Smooth muscle cell (in vitro differentiated cells): Measurements from ENCODE around the gene MC3R. TPM values are rescaled to one million over a fixed set of nuclear protein-coding genes. Genes with fewer than 3 reads are reported as not detected.

ENCODE experiments used
- DNase-seq: peaks from one replicate; lab custom pipeline; 2025; ENCODE audit not compliant: unreplicated experiment; lab: John Stamatoyannopoulos, UW
- H2AFZ ChIP-seq: fragments of 200-600 bp; sonication (generic); 2 replicates; pipeline ENCODE4 v1.6.0; 2016; ENCODE audit warnings: antibody characterized with exemption, low read depth, mild to moderate bottlenecking
- H3F3A ChIP-seq: fragments of 200-600 bp; sonication (generic); 2 replicates; pipeline ENCODE4 v1.6.0; 2017; ENCODE audit warnings: antibody characterized with exemption, low read depth
- H3K27ac ChIP-seq: fragments of 200-600 bp; sonication (generic); 2 replicates; pipeline ENCODE4 v1.5.1; 2016; ENCODE audit warnings: low read depth, mild to moderate bottlenecking
- H3K27me3 ChIP-seq: fragments of 200-600 bp; sonication (generic); 2 replicates; pipeline ENCODE4 v1.6.1; 2016; ENCODE audit warnings: low read depth, mild to moderate bottlenecking
- H3K36me3 ChIP-seq: fragments of 200-600 bp; sonication (generic); 2 replicates; pipeline ENCODE4 v1.5.1; 2016; ENCODE audit warnings: low read depth
- H3K4me1 ChIP-seq: fragments of 200-600 bp; sonication (generic); 2 replicates; pipeline ENCODE4 v1.5.1; 2016; ENCODE audit warnings: low read depth
- H3K4me2 ChIP-seq: fragments of 200-600 bp; sonication (generic); 2 replicates; pipeline ENCODE4 v1.6.0; 2016; ENCODE audit warnings: mild to moderate bottlenecking
- H3K4me3 ChIP-seq: fragments of 200-600 bp; sonication (generic); 2 replicates; pipeline ENCODE4 v1.5.1; 2016; ENCODE audit warnings: mild to moderate bottlenecking
- H3K79me2 ChIP-seq: fragments of 200-600 bp; sonication (generic); 2 replicates; pipeline ENCODE4 v1.6.0; 2016; ENCODE audit warnings: low read depth, mild to moderate bottlenecking
- H3K9ac ChIP-seq: fragments of 200-600 bp; sonication (generic); 2 replicates; pipeline ENCODE4 v1.6.0; 2016; ENCODE audit warnings: low read depth
- H3K9me3 ChIP-seq: fragments of 200-600 bp; sonication (generic); replicated peaks from 2 replicates; pipeline ENCODE4 v1.5.1; 2016; ENCODE audit warnings: low read depth
- H4K20me1 ChIP-seq: fragments of 200-600 bp; sonication (generic); 2 replicates; pipeline ENCODE4 v1.6.0; 2016; ENCODE audit warnings: low read depth
- CTCF ChIP-seq: fragments of 200-600 bp; sonication (generic); IDR thresholded peaks from 2 replicates; pipeline ENCODE4 v1.5.1; 2017; ENCODE audit warnings: borderline replicate concordance, mild to moderate bottlenecking, antibody characterized with exemption; ENCODE audit not compliant: insufficient read depth, poor library complexity, severe bottlenecking
- WGBS: methylation state at CpG from one replicate; pipeline ENCODE4 v1.1.7; 2016; ENCODE audit warnings: low lambda C conversion rate; 5-methylcytosine and 5-hydroxymethylcytosine counted together
- polyA plus RNA-seq: library from polyadenylated mRNA; unstranded; fragments of >200 nt; fragmentation: Nextera tagmentation; extraction: Ambion mirVana; gene quantifications from 2 replicates; pipeline ENCODE4 v1.2.1, GENCODE V29; 2016
- total RNA-seq: library from RNA; depleted of rRNA; stranded (reverse); fragments of >200 nt; gene quantifications from 2 replicates; pipeline ENCODE4 v1.2.3, GENCODE V29; 2014

Gene MC3R
- total RNA-seq (not detected in 2 replicates), polyA plus RNA-seq (not detected in 2 replicates)

GRCh38 chr20:56247954-56248782 lies at the start of gene MC3R:
MC3R (plus strand) TSS chr20:56248732; CDS start chr20:56248844, 112 bp downstream.
- H3K4me1 ChIP-seq: no peaks in the 10 kb centered on the region
- H3F3A ChIP-seq: no peaks in the 10 kb centered on the region
- H3K9ac ChIP-seq: no peak within 1 kb of the TSS
- no peaks in the 10 kb centered on the region for H3K36me3 ChIP-seq
- no peaks in the 10 kb centered on the region for H3K79me2 ChIP-seq
- H3K27me3 ChIP-seq: peaks cover 32% of the 10 kb centered on the region
- no peaks in the 10 kb centered on the region for H4K20me1 ChIP-seq
- no peak within 1 kb of the TSS for H3K4me2 ChIP-seq
- 28% methylated on average over 9 of the region's 9 CpGs for WGBS
- no peak for DNase-seq
- no peaks in the 10 kb centered on the region for H3K9me3 ChIP-seq
- no peak within 1 kb of the TSS for H3K27ac ChIP-seq
- H2AFZ ChIP-seq: no peak within 1 kb of the TSS
- TF ChIP-seq CTCF: peak; percentile 57
- no peak within 1 kb of the TSS for H3K4me3 ChIP-seq

- Histone ChIP-seq H3F3A (no peaks in the 10 kb centered on the region), H3K4me1 (no peaks in the 10 kb centered on the region), H3K9me3 (no peaks in the 10 kb centered on the region), H3K9ac (no peak overlapping the region), H2AFZ (no peak overlapping the region), H3K27me3 (no peaks in the 10 kb centered on the region), H3K4me3 (no peak overlapping the region), H3K4me2 (no peak overlapping the region), H3K36me3 (no peaks in the 10 kb centered on the region), H4K20me1 (no peaks in the 10 kb centered on the region), H3K27ac (no peak overlapping the region), H3K79me2 (no peaks in the 10 kb centered on the region)
- peak; percentile 30 for TF ChIP-seq CTCF
- WGBS: 74% methylated on average over 3 of the region's 3 CpGs
- no peak for DNase-seq
These were observed 48.1 kb upstream of the MC3R start for GRCh38 chr20:56200456-56200855.

GRCh38 chr20:56202493-56203077 lies 45.9 kb upstream of the MC3R start:
- H3K27ac ChIP-seq: no peak overlapping the region
- H3K9me3 ChIP-seq: no peaks in the 10 kb centered on the region
- H3K9ac ChIP-seq: no peak overlapping the region
- H2AFZ ChIP-seq: no peak overlapping the region
- no peaks in the 10 kb centered on the region for H3K79me2 ChIP-seq
- WGBS: 60% methylated on average over 6 of the region's 6 CpGs
- TF ChIP-seq CTCF: peak; percentile 46
- H4K20me1 ChIP-seq: no peaks in the 10 kb centered on the region
- no peak overlapping the region for H3K4me2 ChIP-seq
- H3K27me3 ChIP-seq: no peaks in the 10 kb centered on the region
- H3K4me3 ChIP-seq: no peak overlapping the region
- no peaks in the 10 kb centered on the region for H3K36me3 ChIP-seq
- no peaks in the 10 kb centered on the region for H3K4me1 ChIP-seq
- DNase-seq: no peak
- H3F3A ChIP-seq: no peaks in the 10 kb centered on the region
